CD4-positive, alpha-beta T cell treated with Interleukin-21 for 1 hour (primary cell): ENCODE measurements around the gene IZUMO2.
"Not testable (repeated sequence)": the region's sequence is repeated elsewhere in the genome, so short reads cannot be mapped to it uniquely, and the experiment has no call there.

Experiments
- DNase-seq: peaks from one replicate; pipeline ENCODE4 v3.0.0-alpha.2; 2020

Gene IZUMO2

DNA sequence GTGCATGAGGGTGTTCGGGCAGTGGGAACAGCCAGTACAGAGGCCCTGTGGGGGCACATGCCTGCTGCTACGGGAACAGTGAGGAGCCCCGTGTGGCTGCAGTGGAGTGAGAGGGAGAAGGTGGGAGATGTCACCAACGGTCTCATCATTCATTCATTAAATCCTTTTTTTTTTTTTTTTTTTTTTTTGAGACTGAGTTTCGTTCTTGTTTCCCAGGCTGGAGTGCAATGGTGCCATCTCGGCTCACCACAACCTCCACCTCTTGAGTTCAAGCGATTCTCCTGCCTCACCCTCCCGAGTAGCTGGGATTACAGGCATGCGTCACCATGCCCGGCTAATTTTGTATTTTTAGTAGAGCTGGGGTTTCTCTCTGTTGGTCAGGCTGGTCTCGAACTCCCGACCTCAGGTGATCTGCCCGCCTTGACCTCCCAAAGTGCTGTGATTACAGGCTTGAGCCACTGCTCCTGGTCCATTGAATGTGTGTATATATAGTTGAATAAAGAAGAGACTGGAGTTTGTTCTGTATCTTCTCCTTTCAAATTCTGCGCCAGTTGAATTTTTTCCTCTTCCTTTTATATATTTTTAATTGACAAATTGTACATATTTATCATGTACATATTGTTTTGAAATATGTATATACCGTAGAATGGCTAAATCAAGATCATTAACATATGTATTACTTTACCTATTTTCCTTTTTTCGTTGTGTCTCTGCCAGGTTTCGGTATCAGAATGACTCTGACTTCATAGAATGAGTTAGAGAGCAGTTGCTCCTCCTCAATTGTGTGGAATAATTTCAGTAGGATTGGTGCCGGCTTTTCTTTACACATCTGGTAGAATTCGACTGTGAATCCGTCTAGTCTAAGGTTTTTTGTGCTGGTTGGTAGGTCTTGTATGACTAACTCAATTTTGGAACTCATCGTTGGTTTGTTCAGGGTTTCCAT is 28.0 kb downstream of the IZUMO2 start:
- DNase-seq: not testable (repeated sequence)

DNA sequence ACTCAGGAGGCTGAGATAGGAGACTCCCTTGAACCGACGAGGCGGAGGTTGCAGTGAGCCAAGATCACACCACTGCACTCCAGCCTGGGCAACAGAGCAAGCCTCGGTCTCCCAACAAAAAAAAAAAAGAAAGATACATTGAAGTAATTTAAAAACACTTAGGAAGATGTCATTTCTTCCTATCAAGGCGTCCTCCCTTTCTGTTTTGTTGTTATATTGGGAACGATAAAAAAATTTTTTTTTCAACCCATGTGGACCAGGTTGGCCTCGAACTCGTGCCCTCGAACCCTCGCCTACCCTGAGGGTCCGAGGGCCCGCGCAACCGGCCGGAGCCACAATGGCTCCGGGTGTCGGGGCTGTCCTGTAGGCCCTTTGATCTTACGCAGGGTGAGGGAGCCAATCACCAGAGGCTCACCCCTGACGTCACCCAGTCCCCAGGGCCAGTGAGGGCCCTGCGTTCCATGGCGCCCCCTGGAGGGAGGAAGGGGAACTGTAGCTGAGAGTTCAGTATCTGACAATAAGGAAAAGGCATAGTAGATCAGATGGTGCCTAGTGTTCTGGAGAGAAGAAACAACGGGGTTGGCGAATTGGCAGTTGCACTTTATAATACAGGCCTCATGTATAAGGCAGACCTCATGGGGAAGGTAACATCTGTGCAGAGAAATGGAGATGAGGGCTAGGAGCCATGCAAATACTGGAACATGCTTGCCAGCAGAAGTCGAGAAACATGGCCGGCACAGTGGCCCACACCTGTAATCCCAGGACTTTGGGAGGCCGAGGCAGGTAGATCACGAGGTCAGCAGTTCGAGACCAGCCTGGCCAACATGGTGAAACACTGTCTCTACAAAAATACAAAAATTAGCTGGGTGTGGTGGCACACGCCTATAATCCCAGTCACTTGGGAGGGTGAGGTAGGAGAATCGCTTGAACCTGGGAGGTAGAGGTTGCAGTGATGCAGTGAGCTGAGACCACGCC is 29.3 kb downstream of the IZUMO2 start:
- not testable (repeated sequence) for DNase-seq

DNA sequence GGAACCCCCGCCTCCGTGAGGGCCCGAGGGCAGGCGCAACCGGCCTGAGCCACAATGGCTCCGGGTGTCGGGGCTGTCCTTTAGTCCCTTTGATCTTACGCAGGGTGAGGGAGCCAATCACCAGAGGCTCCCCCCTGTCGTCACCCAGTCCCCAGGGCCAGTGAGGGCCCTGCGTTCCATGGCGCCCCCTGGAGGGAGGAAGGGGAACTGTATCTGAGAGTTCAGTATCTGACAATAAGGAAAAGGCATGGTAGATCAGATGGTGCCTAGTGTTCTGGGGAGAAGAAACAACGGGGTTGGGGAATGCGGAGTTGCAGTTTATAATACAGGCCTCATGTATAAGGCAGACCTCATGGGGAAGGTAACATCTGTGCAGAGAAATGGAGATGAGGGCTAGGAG is 59.1 kb downstream of the IZUMO2 start:
- not testable (repeated sequence) for DNase-seq

DNA sequence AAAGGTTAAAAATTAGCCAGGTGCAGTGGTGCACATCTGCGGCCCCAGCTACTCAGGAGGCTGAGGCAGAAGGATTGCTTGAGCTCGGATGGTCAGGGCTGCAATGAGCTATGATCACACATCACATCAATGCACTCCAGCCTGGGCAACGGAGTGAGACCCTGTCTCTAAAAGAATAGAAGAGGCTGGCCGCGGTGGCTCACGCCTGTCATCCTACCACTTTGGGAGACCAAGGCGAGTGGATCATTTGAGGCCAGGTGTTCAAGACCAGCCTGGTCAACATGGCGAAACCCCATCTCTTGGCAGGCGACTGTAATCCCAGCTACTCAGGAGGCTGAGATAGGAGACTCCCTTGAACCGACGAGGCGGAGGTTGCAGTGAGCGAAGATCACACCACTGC is 59.7 kb downstream of the IZUMO2 start:
- DNase-seq: not testable (repeated sequence)
